T-cell (primary cell): ENCODE results near the gene INHBB. TPM values are rescaled to one million over a fixed set of nuclear protein-coding genes. Genes with fewer than 3 reads are reported as not detected.
A peak's percentile ranks its signal among the peaks of the same experiment; 100 is the strongest.

Source experiments
- ATAC-seq, 4 experiments: fragments of 200-7000 bp in 3 of 4; fragments of 150-1000 bp in 1 of 4; cut with Tn5 transposase; replicated peaks in 1 of 4; 1 replicate in 3 of 4; 2 replicates in 1 of 4; pipeline ENCODE4 v1.10.0; 2021; ENCODE audit warnings: moderate library complexity in 3 of 4, mild to moderate bottlenecking in 2 of 4, moderate number of reproducible peaks in 1 of 4
- CTCF ChIA-PET, 2 donors: fragments of 300-600 bp; sonication (Branson Sonifier 250); formaldehyde crosslinking; loops; one replicate each; lab custom pipeline; 2022; ENCODE audit warnings: antibody characterized with exemption in 2 of 2; lab: Charles Lee
- POLR2A ChIA-PET, 2 donors: fragments of 300-600 bp; sonication (Branson Sonifier 250); formaldehyde crosslinking; loops; one replicate each; lab custom pipeline; 2022; ENCODE audit warnings: antibody characterized with exemption in 2 of 2; lab: Charles Lee
- DNase-seq, 35 experiments: peaks; one replicate each; pipeline versions ENCODE4 v3.0.0 to v3.0.0-alpha.2; 2013 to 2023
- H3K27ac ChIP-seq: one replicate; pipeline ENCODE4 v1.5.1; 2013; ENCODE audit warnings: low read length
- H3K27me3 ChIP-seq, 2 experiments: replicated peaks in 1 of 2; 1 replicate in 1 of 2; 2 replicates in 1 of 2; pipeline versions ENCODE4 v1.6.1 to v1.7.0; 2013; ENCODE audit warnings: low read length in 1 of 2, mixed read lengths in 1 of 2; ENCODE audit not compliant: control insufficient read depth in 2 of 2, insufficient read depth in 2 of 2; ENCODE audit errors: extremely low read depth in 1 of 2
- H3K36me3 ChIP-seq, 2 donors: 1 replicate in 1 of 2; 2 replicates in 1 of 2; pipeline versions ENCODE4 v1.6.1 to v1.7.0; 2013; ENCODE audit warnings: low read length in 1 of 2; ENCODE audit not compliant: control insufficient read depth in 2 of 2, insufficient read depth in 1 of 2; ENCODE audit errors: extremely low read depth in 1 of 2
- H3K4me1 ChIP-seq, 2 experiments: 1 replicate in 1 of 2; 2 replicates in 1 of 2; pipeline versions ENCODE4 v1.6.1 to v1.7.0; 2013; ENCODE audit warnings: low read length in 2 of 2, mixed read lengths in 1 of 2; ENCODE audit not compliant: insufficient read depth in 2 of 2, control insufficient read depth in 1 of 2; ENCODE audit errors: extremely low read depth in 1 of 2
- H3K4me3 ChIP-seq, 2 donors: 1 replicate in 1 of 2; 2 replicates in 1 of 2; pipeline versions ENCODE4 v1.5.1 to v1.7.0; 2013; ENCODE audit warnings: mild to moderate bottlenecking in 2 of 2, low read length in 1 of 2, moderate library complexity in 1 of 2; ENCODE audit not compliant: control insufficient read depth in 1 of 2; ENCODE audit errors: extremely low read depth in 1 of 2
- H3K9me3 ChIP-seq: 2 replicates; pipeline ENCODE4 v1.7.0; 2013
- H3K27ac Mint-ChIP-seq, 2 donors: one replicate each; pipeline ENCODE4 v1.8.0; 2020 to 2021; ENCODE audit warnings: mild to moderate bottlenecking in 2 of 2, mixed read lengths in 2 of 2
- H3K27me3 Mint-ChIP-seq, 2 donors: one replicate each; pipeline ENCODE4 v1.8.0; 2021 to 2022; ENCODE audit warnings: mixed read lengths in 2 of 2
- H3K36me3 Mint-ChIP-seq: one replicate; pipeline ENCODE4 v1.8.0; 2021; ENCODE audit warnings: mixed read lengths
- H3K4me1 Mint-ChIP-seq, 3 donors: one replicate each; pipeline ENCODE4 v1.8.0; 2020 to 2022; ENCODE audit warnings: mixed read lengths in 3 of 3, mild to moderate bottlenecking in 1 of 3
- H3K4me3 Mint-ChIP-seq, 3 donors: one replicate each; pipeline ENCODE4 v1.8.0; 2020 to 2022; ENCODE audit warnings: mild to moderate bottlenecking in 3 of 3, mixed read lengths in 3 of 3, moderate library complexity in 3 of 3
- H3K9me3 Mint-ChIP-seq, 3 donors: one replicate each; pipeline ENCODE4 v1.8.0; 2020 to 2022; ENCODE audit warnings: mixed read lengths in 3 of 3
- WGBS: methylation state at CpG from one replicate; pipeline ENCODE4 v1.1.5; 2013; ENCODE audit warnings: missing lambda C conversion rate; ENCODE audit not compliant: insufficient coverage; 5-methylcytosine and 5-hydroxymethylcytosine counted together
- total RNA-seq, 35 experiments: library from RNA in 6 of 35; stranded (reverse) in 6 of 35; fragments of 120-200 nt in 1 of 35; gene quantifications; one replicate each; pipeline versions ENCODE4 v1.2.1 to v1.2.4 and lab custom pipeline; 2013 to 2026

INHBB gene
- total RNA-seq, 5 donors from 2014 or later (not counting 1 experiment from before 2014, with no cell fraction given), result 0.09 to 0.19 (median 0.10) TPM; not detected in 2

GRCh38 chr2:120342446-120342845 is 3.5 kb upstream of the INHBB start:
- Mint-ChIP-seq H3K4me1 (peaks cover 15 to 22% (median 17%) of the 10 kb centered on the region in 3 donors), H3K4me3 (peak overlapping the region; percentile 22 to 69 (median 63)), H3K27ac (no peak overlapping the region), H3K9me3 (no peaks in the 10 kb centered on the region), H3K27me3 (peaks cover 40 to 67% of the 10 kb centered on the region in 2 donors), H3K36me3 (no peaks in the 10 kb centered on the region)
- Histone ChIP-seq H3K9me3 (no peaks in the 10 kb centered on the region), H3K4me3 (no peak overlapping the region), H3K36me3 (no peaks in the 10 kb centered on the region), H3K27ac (no peak overlapping the region), H3K4me1 (peaks cover 7 to 34% of the 10 kb centered on the region in 2 experiments), H3K27me3 (peaks cover 10 to 75% of the 10 kb centered on the region in 2 experiments)
- no peak for DNase-seq
- ChIA-PET CTCF (no interaction called here), POLR2A (no interaction called here)
- 24% methylated on average over 5 of the region's 7 CpGs for WGBS
- ATAC-seq, result no peak

GRCh38 chr2:120343100-120343432 is 2.9 kb upstream of the INHBB start:
- Histone ChIP-seq H3K27ac (no peak overlapping the region), H3K9me3 (no peaks in the 10 kb centered on the region), H3K36me3 (no peaks in the 10 kb centered on the region), H3K4me3 (peak overlapping the region in 1 of 2 donors; percentile 52), H3K4me1 (peaks cover 7 to 39% of the 10 kb centered on the region in 2 experiments), H3K27me3 (peaks cover 10 to 81% of the 10 kb centered on the region in 2 experiments)
- H3K36me3 Mint-ChIP-seq, result no peaks in the 10 kb centered on the region
- H3K27ac Mint-ChIP-seq, result peak overlapping the region in 1 of 2 donors; percentile 40
- DNase-seq (no peak), ATAC-seq (no peak)
- ChIA-PET CTCF (interaction anchor here in 1 of 2 donors (0.5 kb wide), 1 partner anchor 339 kb away, joined by 3 read pairs; no protein-coding TSS in a partner anchor), POLR2A (no interaction called here)
- H3K27me3 Mint-ChIP-seq, result peaks cover 38 to 68% of the 10 kb centered on the region in 2 donors
- H3K4me3 Mint-ChIP-seq, result peak overlapping the region; percentile 55 to 69 (median 63)
- peaks cover 19 to 28% (median 20%) of the 10 kb centered on the region in 3 donors for H3K4me1 Mint-ChIP-seq
- no peaks in the 10 kb centered on the region for H3K9me3 Mint-ChIP-seq
- 39% methylated on average over 4 of the region's 5 CpGs for WGBS

DNA sequence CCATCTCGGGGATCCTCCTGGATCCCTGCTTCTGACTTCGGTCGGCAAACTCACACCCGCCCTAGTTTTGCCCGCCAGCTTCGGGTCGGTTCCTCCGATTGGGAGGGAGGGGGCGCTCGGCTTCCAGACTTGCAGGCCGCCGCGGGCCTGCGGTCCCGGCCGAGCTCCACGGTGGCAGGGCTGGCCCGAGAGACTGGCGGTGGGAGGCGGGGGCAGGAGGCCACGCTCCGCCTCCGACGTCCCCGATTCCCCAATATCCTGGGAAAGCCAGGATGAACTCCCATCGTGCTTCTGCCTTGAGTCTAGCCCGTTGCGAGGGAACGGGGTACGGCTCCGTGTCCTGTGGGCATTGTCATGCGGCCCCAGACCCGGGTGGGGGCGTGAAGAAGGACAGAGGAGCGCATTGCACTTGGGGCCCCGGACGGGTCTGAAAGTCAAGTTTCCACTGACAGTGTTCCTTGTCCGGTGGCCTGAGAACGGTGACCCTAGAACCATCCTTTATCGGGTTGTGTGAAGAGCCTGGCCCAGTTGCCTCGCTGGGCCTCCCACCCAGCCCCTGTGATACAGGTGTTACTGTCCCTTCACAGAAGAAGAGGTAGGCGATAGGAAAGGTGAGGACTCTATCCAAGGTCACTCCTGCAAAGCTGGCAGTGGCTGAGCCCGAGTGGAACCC is 2.4 kb upstream of the INHBB start:
- POLR2A ChIA-PET, result no interaction called here
- no peaks in the 10 kb centered on the region for H3K36me3 ChIP-seq

DNA sequence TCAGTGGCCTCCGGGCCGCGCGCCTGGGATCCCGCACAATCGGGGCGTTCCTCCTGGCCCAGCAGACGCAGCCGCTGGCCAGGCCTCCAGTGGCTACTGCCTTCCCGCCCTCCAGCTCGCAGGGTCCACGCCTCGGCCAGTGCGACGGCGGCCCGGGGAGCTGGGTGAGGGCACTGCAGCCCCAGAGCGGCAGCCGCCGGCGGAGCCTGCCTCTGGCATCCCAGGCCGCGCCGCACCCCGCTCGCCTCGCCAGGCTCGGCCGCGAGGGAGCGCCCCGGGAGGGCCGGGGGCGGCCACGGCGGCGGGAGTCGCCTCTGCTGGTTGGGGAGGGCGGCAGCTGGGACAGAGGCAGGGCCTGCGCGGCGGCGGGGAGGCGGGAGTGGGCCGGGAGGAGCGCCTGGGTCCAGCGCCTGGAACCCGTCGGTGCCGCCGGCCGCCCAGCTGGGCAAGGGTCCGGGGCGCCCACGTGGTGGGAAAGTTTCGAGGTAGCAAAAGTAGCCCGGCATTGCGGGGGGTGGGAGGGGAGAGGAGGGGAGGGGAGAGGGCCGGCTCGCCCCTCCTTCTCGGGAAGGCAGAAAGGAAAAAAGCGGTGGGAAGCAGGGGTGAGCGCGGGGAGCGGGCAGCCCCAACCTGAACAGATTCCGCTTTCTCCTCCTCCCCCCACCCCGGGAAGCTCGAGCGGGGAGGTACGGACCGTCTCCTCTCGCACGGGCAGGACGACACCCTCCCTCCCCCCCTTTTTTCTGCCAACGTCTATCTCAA is 1.5 kb upstream of the INHBB start:
- Mint-ChIP-seq H3K4me1 (peaks cover 19 to 28% (median 20%) of the 10 kb centered on the region in 3 donors), H3K36me3 (no peaks in the 10 kb centered on the region), H3K9me3 (no peaks in the 10 kb centered on the region), H3K27me3 (peaks cover 33 to 67% of the 10 kb centered on the region in 2 donors), H3K4me3 (peak overlapping the region in 1 of 3 donors; percentile 69), H3K27ac (no peak overlapping the region)
- ChIA-PET CTCF (interaction anchor here in 1 of 2 donors (0.6 to 0.7 kb wide), 2 partner anchors 361 to 723 kb away, joined by 4 to 7 read pairs; no protein-coding TSS in a partner anchor), POLR2A (no interaction called here)
- peaks cover 7 to 39% of the 10 kb centered on the region in 2 experiments for H3K4me1 ChIP-seq
- peaks cover 17 to 83% of the 10 kb centered on the region in 2 experiments for H3K27me3 ChIP-seq
- no peak for DNase-seq
- no peak overlapping the region for H3K27ac ChIP-seq
- no peaks in the 10 kb centered on the region for H3K36me3 ChIP-seq
- H3K9me3 ChIP-seq, result no peaks in the 10 kb centered on the region
- 4% methylated on average over 52 of the region's 75 CpGs for WGBS
- ATAC-seq, result peak in 1 of 4 experiments; percentile 10
- peak overlapping the region; percentile 32 to 51 for H3K4me3 ChIP-seq

More for the DNA sequence above, 2.4 kb upstream of the INHBB start:
- CTCF ChIA-PET, result interaction anchor here in 1 of 2 donors (0.5 kb wide), 1 partner anchor 339 kb away, joined by 3 read pairs; no protein-coding TSS in a partner anchor
- Mint-ChIP-seq H3K9me3 (no peaks in the 10 kb centered on the region), H3K27me3 (peaks cover 36 to 67% of the 10 kb centered on the region in 2 donors), H3K36me3 (no peaks in the 10 kb centered on the region), H3K4me3 (peak overlapping the region; percentile 55 to 69 (median 63)), H3K4me1 (peaks cover 19 to 28% (median 20%) of the 10 kb centered on the region in 3 donors), H3K27ac (no peak overlapping the region)
- Histone ChIP-seq H3K27ac (no peak overlapping the region), H3K9me3 (no peaks in the 10 kb centered on the region), H3K4me3 (peak overlapping the region in 1 of 2 donors; percentile 52), H3K4me1 (peaks cover 7 to 39% of the 10 kb centered on the region in 2 experiments), H3K27me3 (peaks cover 10 to 82% of the 10 kb centered on the region in 2 experiments)
- 6% methylated on average over 43 of the region's 43 CpGs for WGBS
- peak; percentile 42 to 67 (median 52) for ATAC-seq
- DNase-seq, result peak; percentile 3 to 63 (median 30)

- Mint-ChIP-seq H3K27ac (no peak overlapping the region), H3K4me1 (peaks cover 19 to 28% (median 20%) of the 10 kb centered on the region in 3 donors), H3K9me3 (no peaks in the 10 kb centered on the region), H3K4me3 (peak overlapping the region in 1 of 3 donors; percentile 50), H3K27me3 (peaks cover 36 to 70% of the 10 kb centered on the region in 2 donors), H3K36me3 (no peaks in the 10 kb centered on the region)
- Histone ChIP-seq H3K4me1 (peaks cover 7 to 39% of the 10 kb centered on the region in 2 experiments), H3K36me3 (no peaks in the 10 kb centered on the region), H3K27ac (no peak overlapping the region), H3K9me3 (no peaks in the 10 kb centered on the region), H3K27me3 (peaks cover 22 to 83% of the 10 kb centered on the region in 2 experiments), H3K4me3 (peak overlapping the region; percentile 32 to 54)
- CTCF ChIA-PET, result interaction anchor here in 1 of 2 donors (0.6 to 0.7 kb wide), 2 partner anchors 362 to 722 kb away, joined by 4 to 7 read pairs; no protein-coding TSS in a partner anchor
- peak in 5 of 35 experiments; percentile 2 to 26 (median 16) for DNase-seq
- ATAC-seq, result peak; percentile 17 to 41 (median 36)
- WGBS, result 1% methylated on average over 76 of the region's 90 CpGs
- POLR2A ChIA-PET, result no interaction called here
Observed at GRCh38 chr2:120344976-120345581, 857 bp upstream of the INHBB start.
